Lower leg skin (tissue), 3 donors: ENCODE measurements around the gene PDZK1.
"Not testable (repeated sequence)": the region's sequence is repeated elsewhere in the genome, so short reads cannot be mapped to it uniquely, and the experiment has no call there.

Experiments used
- CTCF ChIP-seq, 3 donors: fragments of 450-650 bp; IDR thresholded peaks; one replicate each; pipeline ENCODE4 v1.5.1; 2016; ENCODE audit warnings: antibody characterized with exemption in 3 of 3, mild to moderate bottlenecking in 3 of 3, moderate library complexity in 2 of 3
- POLR2A ChIP-seq, 2 donors: fragments of 450-650 bp; IDR thresholded peaks; one replicate each; pipeline ENCODE4 v1.6.1; 2016 to 2017; ENCODE audit warnings: antibody characterized with exemption in 2 of 2, mild to moderate bottlenecking in 1 of 2, moderate library complexity in 1 of 2

DNA sequence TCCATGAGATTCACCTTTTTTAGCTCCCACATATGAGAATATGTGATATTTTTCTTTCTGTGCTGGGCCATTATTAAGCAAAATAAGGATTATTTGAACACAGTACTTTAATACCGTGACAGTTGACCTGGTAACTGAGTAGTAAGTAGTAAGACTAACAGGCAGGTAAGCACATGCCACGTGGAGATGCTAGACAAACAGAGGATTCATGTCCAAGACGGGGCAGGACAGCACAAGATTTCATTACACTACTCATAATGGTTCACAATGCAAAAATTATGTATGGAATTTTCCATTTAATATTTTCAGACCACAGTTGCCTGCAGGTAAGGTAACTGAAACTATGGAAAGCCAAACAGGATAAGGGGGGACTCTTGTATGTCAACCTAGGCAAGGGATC, 22.3 kb downstream of the PDZK1 start:
- TF ChIP-seq CTCF, POLR2A (IDR thresholded peaks at IDR 0.05): not testable (repeated sequence)
